Measurements from ENCODE around the gene TBX1.

The TBX1 gene

GRCh38 chr22:19773470-19774040 lies 13.0 kb downstream of the TBX1 start:
- Histone ChIP-seq H3K4me3 (replicated peaks; ENCODE audit: insufficient read depth, low read length) (no peak overlapping the region), H3K27ac (replicated peaks) (no peak overlapping the region), H3K27me3 (ENCODE audit: insufficient read depth, poor library complexity, severe bottlenecking) (peaks cover 8% of the 10 kb centered on the region)
- TF ChIP-seq REST (IDR thresholded peaks at IDR 0.05; ENCODE audit: insufficient replicate concordance, low read depth): no peak
- DNase-seq (ENCODE audit: low read depth in 1 of 2, low spot score in 1 of 2): no peak

- DNase-seq (ENCODE audit: low read depth in 1 of 2, low spot score in 1 of 2): no peak
- Histone ChIP-seq H3K27ac (replicated peaks) (no peak overlapping the region), H3K27me3 (ENCODE audit: insufficient read depth, poor library complexity, severe bottlenecking) (peaks cover 2% of the 10 kb centered on the region), H3K4me3 (replicated peaks; ENCODE audit: insufficient read depth, low read length) (no peak overlapping the region)
- no peak for TF ChIP-seq CTCF (IDR thresholded peaks at IDR 0.05; ENCODE audit: insufficient read depth, low read length)
- no peak for TF ChIP-seq GABPA (IDR thresholded peaks at IDR 0.05; ENCODE audit: low read depth)
- no peak for TF ChIP-seq SPI1 (IDR thresholded peaks at IDR 0.05; ENCODE audit: borderline replicate concordance, low read depth)
- TF ChIP-seq POLR2AphosphoS5 (IDR thresholded peaks at IDR 0.05; ENCODE audit: low read depth): no peak
- no peak for TF ChIP-seq REST (IDR thresholded peaks at IDR 0.05; ENCODE audit: insufficient replicate concordance, low read depth)
Observed at GRCh38 chr22:19774628-19775027, 14.1 kb downstream of the TBX1 start.

- Histone ChIP-seq H3K27ac (replicated peaks) (no peak overlapping the region), H3K27me3 (ENCODE audit: insufficient read depth, poor library complexity, severe bottlenecking) (peaks cover 2% of the 10 kb centered on the region), H3K4me3 (replicated peaks; ENCODE audit: insufficient read depth, low read length) (no peak overlapping the region)
- TF ChIP-seq REST (IDR thresholded peaks at IDR 0.05; ENCODE audit: insufficient replicate concordance, low read depth) (no peak), GABPA (IDR thresholded peaks at IDR 0.05; ENCODE audit: low read depth) (no peak), POLR2AphosphoS5 (IDR thresholded peaks at IDR 0.05; ENCODE audit: low read depth) (no peak), CTCF (IDR thresholded peaks at IDR 0.05; ENCODE audit: insufficient read depth, low read length) (no peak), SPI1 (IDR thresholded peaks at IDR 0.05; ENCODE audit: borderline replicate concordance, low read depth) (no peak)
- no peak for DNase-seq (ENCODE audit: low read depth in 1 of 2, low spot score in 1 of 2)
Observed at GRCh38 chr22:19775496-19776325, 15.1 kb downstream of the TBX1 start.

All from HL-60 (cell line).